HG02571 (cell line): ENCODE measurements around the gene PSMA6.

ENCODE experiments used
- ATAC-seq: cut with Tn5 transposase; IDR thresholded peaks from one replicate; pipeline ENCODE4 v1.9.1; 2021; ENCODE audit warnings: mild to moderate bottlenecking, moderate library complexity; ENCODE audit not compliant: unreplicated experiment

PSMA6 gene

GRCh38 chr14:35365130-35366055, 73.2 kb downstream of the PSMA6 start:
- no peak for ATAC-seq

- ATAC-seq, result no peak
Measured at GRCh38 chr14:35366056-35366451, 73.9 kb downstream of the PSMA6 start.

DNA sequence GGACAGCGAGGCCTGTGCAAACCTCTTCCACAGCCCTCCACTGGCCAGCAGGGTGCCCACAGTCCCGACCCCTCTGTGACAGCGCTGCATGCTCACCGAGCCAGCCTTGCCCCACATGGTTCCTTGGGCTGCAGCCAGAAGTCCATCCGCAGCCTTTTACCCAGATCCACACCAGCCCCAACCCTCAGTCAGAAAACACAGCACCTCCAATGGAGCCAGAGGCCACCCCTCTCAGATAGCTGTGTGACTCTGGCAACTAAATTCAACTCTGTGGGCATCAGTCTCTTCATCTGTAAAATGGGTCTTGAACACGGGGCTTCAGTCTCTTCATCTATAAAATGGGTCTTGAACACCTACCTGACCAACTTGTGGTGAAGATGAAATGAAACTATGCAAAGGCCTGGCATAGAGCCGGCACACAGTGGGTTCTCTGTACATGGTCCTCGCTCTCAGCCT, 74.4 kb downstream of the PSMA6 start:
- no peak for ATAC-seq

GRCh38 chr14:35367056-35367372, 74.8 kb downstream of the PSMA6 start:
- ATAC-seq, result no peak
